NOMO-1 treated with dmso at 0.1 percent for 144 hours (cell line): ENCODE results near the gene HDLBP.

Source experiments
- DNase-seq: peaks from one replicate; lab custom pipeline; 2025; ENCODE audit not compliant: unreplicated experiment; lab: John Stamatoyannopoulos, UW

The HDLBP gene

DNA sequence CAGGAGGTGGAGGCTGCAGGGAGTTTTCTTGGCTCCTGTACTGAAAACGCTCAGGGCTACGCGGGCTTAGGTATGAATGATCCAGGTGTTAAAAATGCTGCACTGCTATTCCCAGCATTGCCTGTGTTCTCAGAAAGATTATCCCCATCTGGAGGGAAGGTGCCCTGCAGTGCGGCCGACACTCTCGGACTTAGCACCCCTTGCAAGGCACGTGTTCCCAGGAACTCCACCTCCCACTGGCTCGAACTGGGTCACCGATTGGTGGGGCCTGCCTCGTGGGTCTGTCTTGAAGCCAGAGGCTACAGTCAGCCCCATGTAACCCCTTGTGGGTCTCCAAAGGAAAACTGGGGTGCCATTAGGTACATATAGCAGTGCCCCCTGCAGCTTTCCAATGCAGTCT is 101.3 kb downstream of the HDLBP start:
- DNase-seq, result no peak

DNA sequence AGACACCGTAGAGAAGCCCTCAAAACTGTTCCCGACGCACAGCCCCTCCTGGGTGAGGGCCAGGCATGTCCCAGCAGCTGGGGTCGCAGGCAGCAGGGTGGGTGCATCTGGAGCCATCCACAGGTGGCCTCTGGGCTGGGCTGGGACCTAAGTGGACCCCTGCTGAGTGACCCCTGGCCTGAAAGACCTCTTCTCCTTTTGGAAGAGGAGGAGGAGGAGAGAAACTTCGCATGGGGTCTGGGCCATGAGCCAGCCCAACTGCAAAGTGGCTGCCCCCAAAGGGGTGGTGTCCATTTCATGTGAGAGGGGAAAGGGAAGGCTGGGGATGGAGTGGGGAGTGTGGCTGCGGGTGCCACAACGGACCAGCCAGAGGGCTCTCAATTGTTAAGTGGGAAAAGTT is 101.9 kb downstream of the HDLBP start:
- DNase-seq, result no peak

DNA sequence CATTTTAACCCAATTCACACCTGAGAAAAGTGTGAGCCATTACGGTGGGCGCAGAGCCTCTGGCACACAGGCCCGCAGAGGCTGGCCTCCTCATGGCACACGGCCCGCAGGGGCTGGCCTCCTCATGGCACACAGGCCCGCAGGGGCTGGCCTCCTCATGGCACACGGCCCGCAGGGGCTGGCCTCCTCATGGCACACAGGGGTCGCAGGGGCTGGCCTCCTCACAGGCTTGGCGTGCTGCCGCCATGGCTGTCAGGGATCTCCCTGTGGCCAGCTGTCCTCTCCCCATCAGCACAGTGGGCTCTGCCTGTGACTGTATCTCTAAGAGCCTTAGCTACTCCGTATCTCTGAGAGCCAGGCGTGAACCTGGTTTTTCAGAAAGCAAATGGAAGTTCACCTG is 102.4 kb downstream of the HDLBP start:
- no peak for DNase-seq

DNA sequence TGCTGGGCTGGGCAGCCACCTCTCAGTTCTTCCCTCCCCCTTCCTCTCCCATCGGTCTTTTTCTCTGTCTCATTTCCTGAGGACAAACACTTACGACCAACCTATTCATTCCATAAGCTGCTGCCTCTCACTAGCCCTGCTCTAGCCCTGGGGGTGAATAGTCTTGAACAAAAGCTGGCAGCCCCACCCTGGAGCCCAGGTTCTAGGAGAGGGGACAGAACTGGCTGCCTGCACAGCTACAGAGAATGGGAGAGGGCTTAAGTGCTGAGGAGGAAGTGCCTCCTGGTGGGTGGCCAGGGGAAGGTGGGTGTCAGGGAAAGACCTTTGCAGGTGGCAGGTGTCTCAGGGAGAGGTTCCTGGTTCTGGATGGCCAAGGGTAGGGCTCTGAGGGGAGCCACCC is 104.2 kb downstream of the HDLBP start:
- DNase-seq, result no peak

DNA sequence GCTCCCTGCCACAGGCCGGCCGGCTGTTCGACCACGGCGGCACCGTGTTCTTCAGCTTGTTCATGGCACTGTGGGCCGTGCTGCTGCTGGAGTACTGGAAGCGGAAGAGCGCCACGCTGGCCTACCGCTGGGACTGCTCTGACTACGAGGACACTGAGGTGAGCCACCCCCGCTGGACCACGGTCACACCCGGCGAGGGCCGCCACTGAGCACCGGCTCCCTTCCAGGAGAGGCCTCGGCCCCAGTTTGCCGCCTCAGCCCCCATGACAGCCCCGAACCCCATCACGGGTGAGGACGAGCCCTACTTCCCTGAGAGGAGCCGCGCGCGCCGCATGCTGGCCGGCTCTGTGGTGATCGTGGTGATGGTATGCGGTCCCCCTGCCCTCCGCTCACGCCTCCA is 106.2 kb downstream of the HDLBP start:
- no peak for DNase-seq

DNA sequence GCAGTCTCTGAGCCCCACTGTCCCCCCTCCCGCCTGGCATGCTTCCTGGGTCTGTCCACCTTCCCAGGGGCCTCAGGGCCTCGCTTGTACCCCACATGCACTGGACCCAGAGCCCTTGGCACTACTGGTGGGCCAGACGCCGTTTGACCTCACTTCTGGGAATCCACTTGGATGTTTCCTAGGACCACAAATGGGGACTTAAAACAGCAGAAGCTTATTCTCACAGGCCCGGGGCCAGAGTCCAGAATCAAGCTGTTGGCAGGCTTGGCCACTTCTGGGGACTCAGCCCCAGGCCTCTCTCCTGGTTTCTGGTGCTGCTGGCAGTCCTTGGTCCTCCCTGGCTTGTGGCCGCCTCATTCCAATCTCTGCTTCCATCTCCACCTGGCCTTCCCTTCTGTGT is 107.4 kb downstream of the HDLBP start:
- DNase-seq, result no peak

DNA sequence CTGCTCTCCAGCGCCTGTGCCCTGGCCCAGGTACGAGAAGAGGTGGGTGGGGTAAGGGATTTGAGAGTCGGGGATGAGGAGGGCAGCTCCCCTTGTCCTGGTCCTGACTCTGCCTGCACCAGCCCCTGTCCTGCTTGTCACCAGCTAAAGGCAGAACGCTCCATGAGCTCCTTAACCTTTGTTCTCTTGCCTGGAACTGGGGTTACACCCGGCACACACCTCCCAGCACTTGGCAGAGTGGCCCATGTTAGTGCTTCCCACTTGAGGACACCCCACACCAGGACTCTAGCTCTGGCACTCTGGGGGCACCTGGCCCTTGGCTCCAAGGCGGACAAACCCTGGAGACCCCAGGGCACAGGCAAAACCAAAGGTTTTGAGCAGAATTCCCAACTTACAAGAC is 107.8 kb downstream of the HDLBP start:
- DNase-seq, result no peak

DNA sequence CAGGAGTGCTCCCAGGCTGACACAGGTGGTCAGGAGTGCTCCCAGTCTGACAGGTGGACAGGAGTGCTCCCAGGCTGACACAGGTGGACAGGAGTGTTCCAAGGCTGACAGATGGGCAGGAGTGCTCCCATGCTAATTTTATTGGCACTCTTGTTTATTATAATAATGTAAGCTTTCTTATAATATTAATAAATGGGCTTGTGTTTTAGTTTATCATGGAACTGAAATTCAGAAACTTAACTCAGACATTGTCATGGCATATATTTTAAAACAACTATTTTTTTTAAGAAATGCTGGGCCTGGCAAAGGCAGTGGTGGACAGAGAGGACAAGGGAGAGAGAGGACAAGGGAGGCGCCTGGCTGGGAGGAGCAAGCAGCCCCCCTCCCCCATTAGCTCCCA is 108.3 kb downstream of the HDLBP start:
- no peak for DNase-seq

DNA sequence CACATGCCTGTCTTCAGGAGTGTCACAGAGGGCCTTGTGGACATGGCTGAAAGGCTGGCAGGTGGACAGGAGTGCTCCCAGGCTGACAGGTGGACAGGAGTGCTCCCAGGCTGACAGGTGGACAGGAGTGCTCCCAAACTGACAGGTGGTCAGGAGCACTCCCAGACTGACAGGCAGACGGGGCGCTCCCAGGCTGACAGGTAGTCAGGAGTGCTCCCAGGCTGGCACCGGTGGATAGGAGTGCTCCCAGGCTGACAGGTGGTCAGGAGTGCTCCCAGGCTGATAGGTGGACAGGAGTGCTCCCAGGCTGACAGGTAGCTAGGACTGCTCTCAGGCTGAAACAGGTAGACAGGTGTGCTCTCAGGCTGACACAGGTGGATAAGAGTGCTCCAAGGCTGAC is 110.4 kb downstream of the HDLBP start:
- DNase-seq, result no peak

DNA sequence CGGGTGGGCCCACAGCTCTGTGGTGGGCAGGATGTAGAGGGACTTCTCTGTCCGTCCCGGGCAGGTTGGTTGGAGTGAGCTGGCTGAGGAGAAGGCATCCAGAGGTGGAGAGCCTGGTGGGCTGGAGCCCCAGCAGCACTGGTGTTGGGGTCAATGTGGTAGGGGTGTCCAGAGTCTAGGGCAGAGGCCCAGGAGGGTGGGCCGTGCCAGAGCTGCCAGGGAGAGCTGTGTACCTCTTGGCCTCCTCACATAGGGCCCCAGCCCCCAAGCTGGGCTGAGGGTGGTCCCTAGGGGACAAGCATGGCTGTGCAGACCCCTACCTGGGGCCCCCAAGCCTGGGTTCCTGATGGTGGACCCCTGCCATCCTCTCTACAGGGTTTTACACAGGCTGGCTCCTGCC is 111.0 kb downstream of the HDLBP start:
- no peak for DNase-seq

DNA sequence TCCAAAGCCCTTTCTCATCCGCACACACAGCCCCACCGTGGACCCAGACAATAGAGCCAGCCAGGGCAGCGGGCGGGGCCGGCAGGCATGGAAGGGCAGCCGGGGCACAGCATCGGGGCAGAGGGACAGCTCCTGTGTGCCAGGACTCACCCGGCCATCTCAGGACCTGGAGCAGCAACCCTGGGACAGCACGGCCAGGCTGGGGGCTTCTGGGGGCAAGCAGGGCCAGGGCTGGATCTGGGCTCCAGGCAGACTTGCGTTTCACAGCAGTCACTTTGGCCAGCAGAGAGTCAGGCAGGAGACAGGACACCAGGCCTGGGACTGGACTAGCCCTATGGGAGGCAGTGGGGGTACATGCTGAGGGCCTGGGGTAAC is 111.5 kb downstream of the HDLBP start:
- DNase-seq, result no peak

DNA sequence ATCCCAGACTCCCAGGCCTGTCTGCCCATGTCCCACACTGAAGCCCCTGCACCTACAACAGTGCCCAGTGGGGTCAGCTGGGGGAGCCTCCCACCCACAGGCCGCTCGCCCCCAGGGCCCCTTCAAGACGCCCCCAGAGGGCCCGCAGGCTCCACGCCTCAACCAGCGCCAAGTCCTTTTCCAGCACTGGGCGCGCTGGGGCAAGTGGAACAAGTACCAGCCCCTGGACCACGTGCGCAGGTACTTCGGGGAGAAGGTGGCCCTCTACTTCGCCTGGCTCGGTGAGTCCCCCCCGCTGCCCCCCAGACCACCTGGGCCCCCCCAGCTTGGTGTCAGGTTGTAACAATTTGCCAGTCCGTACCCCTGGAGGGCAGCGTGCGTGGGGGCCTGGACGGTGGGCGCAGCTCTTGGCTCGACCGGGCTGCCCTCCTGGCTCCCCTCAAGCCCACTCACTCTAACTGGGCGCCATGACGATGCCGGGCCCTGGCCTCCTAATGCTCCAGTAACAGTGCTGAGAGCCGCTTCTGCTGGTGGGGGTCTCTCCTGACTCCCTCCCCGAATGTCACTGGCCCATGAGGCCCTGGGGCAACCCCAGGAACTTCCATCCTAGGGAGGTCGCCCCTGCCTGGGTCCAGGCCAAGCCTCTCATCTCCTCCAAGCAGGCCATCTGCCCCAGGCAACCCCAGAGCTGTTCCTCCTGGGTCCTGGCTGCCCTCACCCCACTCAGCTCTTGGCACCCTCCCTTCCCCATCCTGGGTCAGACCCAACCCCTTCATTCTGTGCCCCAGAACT is 112.1 kb downstream of the HDLBP start:
- DNase-seq, result no peak

DNA sequence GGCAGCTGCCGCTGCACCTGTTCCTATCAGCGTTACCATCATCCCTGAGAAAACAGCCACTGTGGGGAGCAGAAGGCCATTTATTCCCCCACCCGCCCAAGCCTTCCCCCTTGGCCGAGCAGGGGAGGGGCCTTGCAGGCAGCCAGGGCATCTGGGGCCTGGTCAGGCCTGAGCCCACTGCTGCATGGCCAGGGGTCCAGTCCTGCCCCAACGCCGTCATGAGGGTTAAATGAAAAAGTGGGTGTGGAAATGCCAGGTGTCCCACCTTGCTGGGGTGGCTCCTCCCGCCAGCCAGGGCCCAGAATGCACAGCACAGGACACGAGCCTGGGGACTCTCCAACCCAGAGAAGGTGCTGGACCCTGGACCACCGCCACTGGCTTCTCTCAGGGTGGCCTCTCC is 112.8 kb downstream of the HDLBP start:
- DNase-seq, result no peak

DNA sequence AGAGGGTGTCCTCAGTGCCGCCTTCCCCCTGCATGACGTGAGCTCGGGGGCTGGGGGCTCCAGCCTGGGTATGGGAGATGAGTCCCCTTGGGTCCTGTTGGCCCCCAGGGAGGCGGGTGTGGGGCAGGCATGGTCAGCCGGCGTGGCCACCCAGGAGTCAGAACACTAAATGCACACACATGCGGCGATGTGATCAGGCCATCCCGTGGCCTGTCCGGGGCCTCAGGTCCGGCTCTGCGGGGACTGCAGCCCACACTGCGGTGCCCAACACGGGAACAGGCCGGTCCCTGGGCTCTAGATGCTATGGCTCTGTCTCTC is 113.2 kb downstream of the HDLBP start:
- no peak for DNase-seq

DNA sequence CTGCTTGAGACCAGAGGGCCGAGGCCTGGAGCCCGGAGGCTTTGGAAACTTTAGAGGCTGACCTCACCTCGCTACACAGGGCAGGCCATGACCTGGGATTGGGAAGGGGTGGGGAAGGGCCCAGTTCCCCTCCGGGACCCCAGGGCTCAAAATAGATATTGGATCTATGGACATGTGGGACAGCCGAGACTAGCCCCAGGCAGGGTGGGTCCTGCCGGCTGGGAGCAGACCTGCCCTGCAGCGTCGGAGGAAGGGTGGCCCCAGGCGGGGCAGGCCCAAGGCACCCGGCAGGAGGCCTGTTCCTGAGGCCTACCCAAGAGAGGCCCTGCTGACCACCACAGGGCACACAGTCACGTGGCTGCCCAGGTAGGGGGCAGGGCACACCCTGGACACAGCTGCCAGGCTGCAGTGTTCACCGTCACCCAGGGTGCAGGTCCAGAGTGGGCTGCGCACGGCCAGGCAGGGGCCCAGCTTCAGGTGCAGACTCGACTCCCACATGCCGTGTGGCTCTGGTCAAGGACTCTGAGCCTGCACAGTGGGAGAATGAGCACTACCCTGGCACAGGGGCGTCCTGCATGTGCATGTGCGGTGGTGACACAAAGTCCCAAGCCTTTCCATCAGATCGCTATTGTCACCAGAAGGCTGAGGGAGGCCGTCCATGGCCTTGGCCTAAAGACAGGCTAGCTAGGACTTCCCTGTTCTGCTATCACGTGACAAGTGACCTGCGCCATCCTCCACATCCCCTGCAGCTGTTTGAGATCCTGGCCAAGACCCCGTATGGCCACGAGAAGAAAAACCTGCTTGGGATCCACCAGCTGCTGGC is 113.8 kb downstream of the HDLBP start:
- no peak for DNase-seq

DNA sequence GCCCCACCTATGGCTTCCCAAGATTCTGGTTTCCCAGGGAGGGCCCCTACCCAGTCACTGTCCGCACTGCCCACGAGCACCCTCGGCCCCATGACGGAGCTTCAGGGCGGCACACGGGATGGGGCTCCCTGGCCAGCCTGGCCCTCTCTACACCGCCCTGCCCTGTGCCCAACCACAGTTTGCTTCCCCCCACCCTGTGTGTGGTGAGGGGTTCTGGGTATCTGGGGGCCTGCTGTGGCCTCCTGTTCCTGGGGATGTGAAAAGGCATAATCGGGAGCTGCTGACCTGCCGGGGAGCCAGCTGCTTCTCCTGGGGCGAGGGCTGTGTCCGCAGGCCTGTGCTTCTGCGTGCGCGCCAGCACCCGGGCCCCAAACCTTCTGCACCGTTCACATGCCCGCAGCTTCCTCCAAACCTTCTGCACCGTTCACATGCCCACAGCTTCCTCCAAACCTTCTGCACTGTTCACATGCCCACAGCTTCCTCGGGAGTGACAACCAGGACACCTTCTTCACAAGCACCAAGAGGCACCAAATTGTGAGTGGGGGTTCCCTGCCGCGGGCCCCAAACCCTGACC is 114.6 kb downstream of the HDLBP start:
- DNase-seq, result no peak

DNA sequence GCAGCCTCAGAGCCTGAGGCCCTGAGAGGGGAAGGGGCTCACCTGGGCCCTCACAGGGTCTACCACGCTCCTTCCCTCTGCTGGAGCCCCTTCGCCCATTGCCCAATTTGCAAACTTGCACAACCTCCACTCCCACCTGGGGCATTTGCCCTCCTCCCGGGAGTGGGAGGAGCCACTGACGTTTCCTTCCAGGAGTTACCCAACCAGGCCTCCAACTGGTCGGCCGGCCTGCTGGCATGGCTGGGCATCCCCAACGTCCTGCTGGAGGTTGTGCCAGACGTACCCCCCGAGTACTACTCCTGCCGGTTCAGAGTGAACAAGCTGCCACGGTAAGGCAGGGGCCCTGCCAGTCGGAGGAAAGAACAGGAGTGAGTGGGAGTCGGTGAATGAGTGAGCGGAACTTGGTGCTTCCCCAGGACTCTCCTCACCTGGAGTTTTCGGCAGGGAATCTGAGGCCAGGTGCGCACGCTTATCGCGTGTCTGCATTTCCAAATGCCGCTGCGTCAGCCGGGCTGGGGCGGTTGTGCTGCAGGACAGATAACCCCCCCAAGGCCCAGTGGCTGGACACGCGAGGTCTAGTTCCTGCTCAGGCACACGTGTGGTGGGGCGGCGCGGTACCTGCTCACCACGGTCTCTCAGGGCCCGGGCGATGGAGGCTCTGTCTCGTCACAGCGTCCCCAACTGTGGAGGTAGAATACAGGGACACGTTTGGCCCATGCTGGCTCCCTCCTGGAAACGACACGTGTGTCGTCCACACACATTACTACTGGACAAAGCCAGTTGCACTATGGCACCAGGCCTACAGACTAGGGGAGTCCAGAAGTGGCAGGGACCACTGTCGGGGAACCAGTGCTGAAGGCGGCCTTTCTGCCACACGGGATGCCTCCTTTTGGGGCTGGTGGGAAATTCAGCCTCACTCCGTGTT is 115.3 kb downstream of the HDLBP start:
- no peak for DNase-seq

DNA sequence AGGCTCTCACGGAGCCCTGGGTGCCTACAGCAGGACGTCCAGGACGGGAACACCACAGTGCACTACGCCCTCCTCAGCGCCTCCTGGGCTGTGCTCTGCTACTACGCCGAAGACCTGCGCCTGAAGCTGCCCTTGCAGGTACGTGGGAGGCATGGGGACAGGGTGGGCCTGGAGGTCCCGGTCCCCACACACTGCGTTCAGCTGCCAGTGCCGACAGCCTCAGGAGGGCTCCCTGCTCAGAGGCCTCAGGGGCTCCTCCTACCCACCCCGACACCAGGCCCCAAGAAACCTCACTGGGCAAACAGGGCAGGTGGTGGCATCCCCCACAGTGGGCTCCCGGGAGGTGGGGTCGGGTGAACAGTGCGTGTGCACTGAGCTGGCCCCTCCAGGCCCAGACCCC is 116.2 kb downstream of the HDLBP start:
- DNase-seq, result no peak

DNA sequence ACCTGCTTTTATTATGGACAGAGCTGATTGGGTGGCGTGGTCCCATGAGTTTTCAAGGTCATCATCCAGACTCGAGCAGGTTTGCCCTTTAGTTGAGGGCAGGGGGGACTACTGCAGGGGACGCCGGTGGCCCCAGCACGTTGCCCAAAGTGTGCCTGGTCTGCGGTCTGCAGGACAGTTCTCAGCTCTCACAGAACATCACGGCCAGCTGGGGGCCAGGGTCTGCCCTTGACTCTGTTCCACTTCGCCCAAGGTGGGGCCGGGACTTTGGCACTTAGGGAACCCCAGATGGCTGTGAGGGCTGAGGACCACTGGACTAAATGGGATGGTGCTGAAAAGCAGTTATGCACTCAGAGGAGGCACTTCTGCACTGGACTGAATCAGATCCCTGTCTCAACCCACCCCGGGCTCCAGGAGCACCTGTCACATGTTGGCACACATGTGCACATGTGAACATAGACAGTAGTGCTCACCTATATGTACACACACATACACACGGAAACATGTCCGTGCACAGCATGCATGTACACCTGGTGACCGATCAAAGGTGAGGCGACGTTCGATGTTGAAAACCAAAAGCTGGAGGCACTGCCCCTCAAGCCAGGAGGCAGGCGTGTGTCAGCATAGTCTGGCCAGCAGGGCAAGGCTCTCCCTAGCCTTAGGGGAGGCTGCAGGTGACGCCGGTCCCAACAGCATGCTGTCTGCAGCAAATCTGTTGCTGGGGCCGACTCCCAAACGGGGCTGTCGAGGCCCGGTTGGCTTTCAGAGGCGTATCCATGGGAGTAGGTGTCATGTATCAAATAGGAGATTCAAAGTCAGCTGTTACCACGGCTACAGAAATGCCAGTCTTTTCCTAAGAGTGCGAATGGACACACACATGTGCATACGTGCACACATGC is 116.8 kb downstream of the HDLBP start:
- DNase-seq, result no peak

DNA sequence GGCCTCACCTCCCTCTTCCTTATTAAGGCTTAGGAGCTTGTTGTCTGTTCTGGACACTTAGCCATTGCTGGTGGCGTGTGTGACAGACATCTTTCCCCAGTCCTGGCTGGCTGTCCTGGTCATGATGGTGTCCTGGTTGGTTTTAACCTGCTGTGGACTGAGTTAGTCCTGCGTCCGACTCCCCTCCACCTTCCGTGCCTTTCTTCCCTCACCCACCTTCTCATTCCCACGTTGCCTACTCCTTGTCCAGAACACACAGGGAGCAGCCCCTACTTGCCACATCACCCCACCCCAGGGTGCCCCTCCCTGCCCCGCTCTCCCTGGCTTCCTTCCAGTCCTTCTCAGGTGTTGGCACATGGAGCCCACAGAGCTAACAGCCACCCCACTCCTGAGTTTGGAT is 117.5 kb downstream of the HDLBP start:
- DNase-seq, result no peak
